GM12865 (cell line): Measurements from ENCODE around the gene DCUN1D2.

Source experiments
- DNase-seq: peaks from one replicate; pipeline ENCODE4 v3.0.0; 2010; ENCODE audit warnings: low read depth
- H3K4me3 ChIP-seq: 2 replicates; pipeline ENCODE4 v1.5.1; 2011; ENCODE audit warnings: mild to moderate bottlenecking, low read depth, low read length, control low read depth
- TF ChIP-seq, protein P1 (sequence below): IDR thresholded peaks from 2 replicates; pipeline ENCODE4 v1.5.1; 2011; ENCODE audit warnings: low read length, control low read depth, low read depth, inconsistent platforms; ENCODE audit not compliant: insufficient read depth; ENCODE audit errors: missing control alignments

DCUN1D2 gene

DNA sequence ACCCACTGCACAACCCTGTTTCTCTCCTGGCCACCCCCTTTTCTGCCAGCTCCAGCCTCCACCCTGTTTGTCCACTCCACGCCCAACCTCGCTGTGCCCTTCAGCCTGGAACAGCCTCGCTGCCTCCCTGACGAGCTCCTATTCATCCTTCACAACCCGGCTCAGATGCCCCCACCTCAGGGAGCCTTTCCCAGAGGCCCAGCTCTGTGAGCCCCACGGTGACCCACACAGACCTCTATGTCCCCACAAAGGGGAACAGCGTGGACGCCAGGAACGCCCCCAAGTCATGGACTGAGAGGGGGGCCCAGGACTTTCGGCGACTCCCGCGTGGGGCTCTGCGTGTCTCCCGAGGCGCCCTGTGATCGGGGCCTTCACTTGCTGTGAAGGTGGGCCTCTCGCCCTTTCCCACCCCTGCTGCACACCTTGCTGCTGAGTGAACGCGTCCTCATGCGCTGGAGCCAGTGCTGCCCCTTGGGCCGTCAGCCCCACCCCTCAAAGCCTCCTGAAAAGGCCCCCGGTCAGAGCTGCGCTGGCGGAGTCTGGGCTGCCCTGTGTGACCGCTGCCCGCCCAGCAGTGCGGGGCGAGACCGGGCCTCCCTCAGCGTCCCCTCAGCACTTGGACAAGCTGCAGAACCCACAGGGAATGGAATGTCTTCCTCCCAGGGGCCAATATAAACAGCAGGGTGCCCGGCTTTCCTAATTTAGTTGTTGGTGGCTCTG is 77.2 kb downstream of the DCUN1D2 start:
- H3K4me3 ChIP-seq: no peak overlapping the region
- no peak for DNase-seq
- TF ChIP-seq, protein P1, sequence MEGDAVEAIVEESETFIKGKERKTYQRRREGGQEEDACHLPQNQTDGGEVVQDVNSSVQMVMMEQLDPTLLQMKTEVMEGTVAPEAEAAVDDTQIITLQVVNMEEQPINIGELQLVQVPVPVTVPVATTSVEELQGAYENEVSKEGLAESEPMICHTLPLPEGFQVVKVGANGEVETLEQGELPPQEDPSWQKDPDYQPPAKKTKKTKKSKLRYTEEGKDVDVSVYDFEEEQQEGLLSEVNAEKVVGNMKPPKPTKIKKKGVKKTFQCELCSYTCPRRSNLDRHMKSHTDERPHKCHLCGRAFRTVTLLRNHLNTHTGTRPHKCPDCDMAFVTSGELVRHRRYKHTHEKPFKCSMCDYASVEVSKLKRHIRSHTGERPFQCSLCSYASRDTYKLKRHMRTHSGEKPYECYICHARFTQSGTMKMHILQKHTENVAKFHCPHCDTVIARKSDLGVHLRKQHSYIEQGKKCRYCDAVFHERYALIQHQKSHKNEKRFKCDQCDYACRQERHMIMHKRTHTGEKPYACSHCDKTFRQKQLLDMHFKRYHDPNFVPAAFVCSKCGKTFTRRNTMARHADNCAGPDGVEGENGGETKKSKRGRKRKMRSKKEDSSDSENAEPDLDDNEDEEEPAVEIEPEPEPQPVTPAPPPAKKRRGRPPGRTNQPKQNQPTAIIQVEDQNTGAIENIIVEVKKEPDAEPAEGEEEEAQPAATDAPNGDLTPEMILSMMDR: no peak

DNA sequence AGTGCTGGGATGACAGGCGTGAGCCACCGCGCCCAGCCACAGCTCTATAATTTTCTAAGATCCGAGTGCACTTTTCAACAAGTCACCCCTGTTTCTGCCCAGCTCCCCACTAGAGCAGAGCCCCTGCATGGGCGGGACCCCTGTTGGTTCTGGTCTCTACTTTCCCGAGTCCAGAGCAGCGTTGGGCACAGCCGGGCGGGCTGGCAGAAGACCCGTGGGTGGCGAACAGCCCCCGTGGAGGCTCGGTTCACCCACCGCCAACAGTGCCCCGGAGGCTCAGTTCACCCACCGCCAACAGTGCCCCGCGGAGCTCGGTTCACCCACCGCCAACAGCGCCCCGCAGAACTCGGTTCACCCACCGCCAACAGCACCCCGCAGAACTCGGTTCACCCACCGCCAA is 78.1 kb downstream of the DCUN1D2 start:
- H3K4me3 ChIP-seq: no peak overlapping the region
- TF ChIP-seq, protein P1: no peak
- DNase-seq: no peak

DNA sequence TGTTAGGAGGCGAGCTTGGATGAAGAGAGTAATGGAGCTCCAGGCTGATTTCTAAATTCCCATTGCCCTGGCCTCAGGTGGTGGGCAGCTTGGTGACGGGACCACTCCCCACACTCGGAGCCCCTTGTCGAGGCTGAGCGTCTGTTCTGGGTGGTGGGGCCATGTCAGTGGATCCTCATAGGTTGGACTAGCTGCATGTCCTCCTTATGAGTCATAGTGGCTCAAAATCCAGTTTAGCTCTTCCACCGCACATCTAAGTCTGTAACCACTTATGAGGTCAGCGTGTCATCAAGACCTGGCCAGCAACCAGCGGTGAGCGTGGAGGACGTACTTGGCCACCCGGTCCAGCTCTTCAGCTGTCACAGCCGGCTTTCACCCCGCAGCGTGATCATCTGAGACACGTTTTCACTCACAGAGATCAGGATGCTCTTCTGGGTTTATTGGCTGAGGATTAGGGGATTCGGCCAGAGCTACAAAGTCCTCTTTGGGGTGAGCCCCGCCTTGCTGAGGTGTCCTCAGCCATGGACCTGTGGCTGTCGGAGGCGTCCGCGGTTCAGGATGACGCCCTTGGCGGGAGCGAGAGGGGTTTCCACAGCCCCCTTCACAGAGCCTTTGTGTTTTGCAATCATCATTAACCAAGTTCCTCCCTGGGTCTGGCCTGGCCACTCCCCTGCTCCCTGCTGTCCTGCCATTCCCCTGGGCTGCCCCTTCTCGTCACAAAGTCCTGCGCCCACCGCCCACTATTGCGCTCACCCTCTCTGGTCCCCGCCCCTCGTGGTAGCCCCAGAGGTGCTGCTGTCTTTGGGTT is 79.1 kb downstream of the DCUN1D2 start:
- no peak overlapping the region for H3K4me3 ChIP-seq
- TF ChIP-seq, protein P1: no peak
- DNase-seq: no peak

DNA sequence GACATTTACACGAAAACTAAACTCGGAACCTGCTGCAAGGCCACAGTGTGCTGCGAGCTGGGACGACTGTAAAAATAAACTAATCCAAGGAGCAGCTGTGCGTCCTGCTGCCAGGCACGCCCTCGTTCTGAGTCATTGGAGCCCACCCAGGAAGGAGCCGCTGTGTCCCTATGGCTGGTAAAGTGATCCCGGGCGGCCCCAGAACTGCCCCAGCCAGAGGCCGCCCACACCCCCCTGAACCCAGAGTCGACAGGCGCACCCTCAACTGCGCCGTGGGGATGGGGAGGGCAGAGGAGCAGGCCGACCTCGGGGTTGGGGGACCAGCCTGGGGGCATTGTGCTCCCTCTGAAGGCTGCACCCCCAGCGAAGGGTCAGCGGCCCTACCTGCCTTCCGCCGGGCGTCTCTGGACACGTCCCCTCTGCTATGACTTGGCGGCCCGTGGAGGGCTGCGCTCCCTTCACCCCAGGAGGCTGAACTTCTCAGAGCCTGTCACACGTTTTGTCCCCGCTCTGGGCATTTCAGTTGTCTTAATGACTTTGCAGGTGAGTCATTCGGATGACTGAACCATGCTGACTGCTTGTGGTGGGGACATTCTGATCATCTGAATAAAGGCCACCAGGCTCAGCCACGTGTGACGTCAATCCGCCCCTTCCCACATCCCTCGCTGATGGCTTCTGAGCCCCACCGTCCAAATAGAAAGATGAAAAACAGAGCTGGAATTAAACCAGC is 79.9 kb downstream of the DCUN1D2 start:
- no peak overlapping the region for H3K4me3 ChIP-seq
- TF ChIP-seq, protein P1: no peak
- no peak for DNase-seq

DNA sequence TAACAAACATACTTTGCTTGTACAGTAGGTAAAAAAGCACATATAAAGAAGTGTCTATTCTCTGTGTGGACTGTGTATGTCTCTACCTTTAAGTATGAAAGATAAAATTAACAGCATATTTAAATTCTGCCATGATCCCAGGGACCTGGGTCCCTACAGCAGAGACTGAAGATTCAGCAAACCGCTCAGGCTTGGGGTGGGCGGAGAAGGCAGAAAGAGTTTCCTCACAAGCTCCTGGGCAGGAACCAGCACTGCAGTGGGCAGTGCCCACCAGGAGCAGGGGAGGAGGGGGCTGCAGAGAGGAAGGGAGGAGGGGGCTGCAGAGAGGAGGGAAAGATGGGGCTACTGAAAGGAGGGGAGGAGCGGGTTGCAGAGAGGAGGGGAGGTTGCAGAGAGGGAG is 81.9 kb downstream of the DCUN1D2 start:
- TF ChIP-seq, protein P1: no peak
- no peak overlapping the region for H3K4me3 ChIP-seq
- no peak for DNase-seq

DNA sequence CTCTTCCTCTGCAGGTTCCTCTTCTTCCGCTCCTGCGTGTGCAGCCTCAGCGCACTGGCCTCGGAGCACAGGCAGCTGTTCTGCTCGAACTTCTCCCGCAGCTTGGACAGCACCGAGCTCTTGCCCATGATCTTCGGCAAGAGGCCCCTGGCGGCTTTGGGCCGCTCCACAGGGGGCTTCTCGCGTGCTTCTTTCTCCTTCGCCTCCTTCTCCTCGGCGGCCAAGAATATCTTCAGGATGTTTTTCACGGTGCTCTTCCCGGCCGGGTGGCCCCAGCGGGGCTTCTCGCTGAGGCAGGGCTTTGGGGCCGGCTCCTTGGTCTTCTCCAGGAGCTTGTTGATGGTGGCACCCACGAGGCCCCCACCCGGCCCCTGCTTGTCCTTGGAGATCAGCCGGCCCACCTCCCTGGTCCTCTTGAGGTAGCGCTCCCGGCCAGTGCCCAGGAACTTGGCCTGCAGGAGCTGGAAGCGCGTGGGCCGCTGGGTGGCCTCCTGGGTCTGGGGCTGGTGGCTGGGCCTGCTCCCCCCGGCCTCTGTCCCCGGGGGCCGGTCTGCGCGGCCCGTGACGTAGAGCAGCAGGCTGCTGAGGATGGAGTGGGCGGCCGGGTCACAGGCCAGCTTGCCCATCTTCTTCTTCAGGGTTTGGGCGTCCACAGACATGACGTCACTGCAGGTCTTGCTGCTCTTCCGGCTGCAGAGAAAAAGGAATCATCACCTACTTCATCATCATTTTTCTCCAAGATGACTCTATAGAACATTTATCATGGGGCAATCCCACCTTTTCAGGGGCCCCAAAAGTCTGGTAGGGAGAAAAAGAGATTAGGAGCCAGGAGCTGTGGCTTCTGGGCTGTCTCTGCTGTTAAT is 82.7 kb downstream of the DCUN1D2 start:
- DNase-seq: no peak
- H3K4me3 ChIP-seq: no peak overlapping the region
- TF ChIP-seq, protein P1: no peak
